Activated CD4-positive, CD25-positive, alpha-beta regulatory T cell treated with anti-CD3 and anti-CD28 coated beads, Interleukin-2, amount 50 U/mL, for 72 hours (primary cell): Measurements from ENCODE around the gene ZNF763.
"Not testable (repeated sequence)": the region's sequence is repeated elsewhere in the genome, so short reads cannot be mapped to it uniquely, and the experiment has no call there.

ENCODE experiments used
- DNase-seq: peaks from one replicate; pipeline ENCODE4 v3.0.0; 2021

The ZNF763 gene

GRCh38 chr19:11964858-11965645 is at the start of gene ZNF763:
Gene ZNF763 (plus strand): TSS chr19:11965040. CDS start chr19:11965209, 169 bp downstream.
- peak; percentile 85 for DNase-seq

- DNase-seq = no peak
These were observed 42.9 kb upstream of the ZNF763 start for GRCh38 chr19:11921852-11922495.

- peak; percentile 92 for DNase-seq
These were observed 39.8 kb upstream of the ZNF763 start, which contains the start of gene ZNF700 for GRCh38 chr19:11924886-11925650. Gene ZNF700 (plus strand): TSS chr19:11925107. CDS start chr19:11925211, 104 bp downstream.

- not testable (repeated sequence) for DNase-seq
These were observed 39.1 kb upstream of the ZNF763 start for GRCh38 chr19:11925651-11926187.

GRCh38 chr19:11927227-11927626 is 37.6 kb upstream of the ZNF763 start:
- no peak for DNase-seq

GRCh38 chr19:11931051-11931450 is 33.8 kb upstream of the ZNF763 start:
- DNase-seq = no peak

- DNase-seq = no peak
These were observed 33.3 kb upstream of the ZNF763 start for GRCh38 chr19:11931513-11931912.

- not testable (repeated sequence) for DNase-seq
These were observed 29.0 kb upstream of the ZNF763 start for GRCh38 chr19:11935829-11936228.

- DNase-seq = not testable (repeated sequence)
These were observed 26.5 kb upstream of the ZNF763 start for GRCh38 chr19:11938383-11938782.

- not testable (repeated sequence) for DNase-seq
These were observed 23.4 kb upstream of the ZNF763 start for GRCh38 chr19:11941361-11941887.

- no peak for DNase-seq
These were observed 22.6 kb upstream of the ZNF763 start for GRCh38 chr19:11942008-11942842.

GRCh38 chr19:11942843-11943108 is 22.1 kb upstream of the ZNF763 start:
- no peak for DNase-seq

- no peak for DNase-seq
These were observed 20.2 kb upstream of the ZNF763 start for GRCh38 chr19:11944656-11945055.

GRCh38 chr19:11948646-11949045 is 16.2 kb upstream of the ZNF763 start:
- no peak for DNase-seq

- DNase-seq = no peak
These were observed 15.6 kb upstream of the ZNF763 start for GRCh38 chr19:11949201-11949600.

GRCh38 chr19:11949614-11950080 is 15.2 kb upstream of the ZNF763 start:
- not testable (repeated sequence) for DNase-seq

- DNase-seq = no peak
These were observed 14.5 kb upstream of the ZNF763 start for GRCh38 chr19:11950312-11950711.

GRCh38 chr19:11963566-11964355 is 1.1 kb upstream of the ZNF763 start:
- DNase-seq = peak; percentile 72

GRCh38 chr19:11964496-11964857 is 363 bp upstream of the ZNF763 start:
- no peak for DNase-seq

- DNase-seq = no peak
These were observed 5.3 kb downstream of the ZNF763 start for GRCh38 chr19:11970174-11970573.

- no peak for DNase-seq
These were observed 6.2 kb downstream of the ZNF763 start for GRCh38 chr19:11971041-11971440.
